ENCODE measurements around the gene SOCS3. TPM values are rescaled to one million over a fixed set of nuclear protein-coding genes. Genes with fewer than 3 reads are reported as not detected.

The SOCS3 gene
- total RNA-seq, 1 experiment from 2014 or later = 21.7 TPM

DNA sequence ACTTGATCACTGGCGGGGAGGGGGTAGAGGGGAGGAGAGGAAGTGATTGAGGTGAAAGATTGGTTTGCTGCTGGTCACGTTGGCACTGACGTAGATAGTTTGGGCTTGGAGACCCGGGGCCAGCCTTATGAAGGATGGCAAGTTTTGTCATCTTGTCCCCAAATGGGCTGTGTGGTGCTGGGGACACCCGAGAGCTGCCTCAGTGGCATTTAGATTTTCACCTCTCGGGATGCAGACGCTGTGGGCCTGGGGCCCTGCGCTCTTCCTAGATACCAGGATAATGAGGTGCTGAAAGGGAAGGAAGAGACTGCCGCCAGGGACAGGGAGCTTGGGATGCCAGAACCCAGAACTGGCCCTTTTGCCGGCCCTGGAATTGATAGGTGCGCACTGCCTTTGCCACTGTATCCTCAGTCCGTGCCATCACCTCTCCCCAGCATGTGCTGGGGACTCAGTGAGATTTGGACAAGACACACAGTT lies 1.4 kb upstream of the SOCS3 start:
- H3K9me3 ChIP-seq (ENCODE audit: insufficient read depth, low read depth) = no peaks in the 10 kb centered on the region
- H3K4me2 ChIP-seq = peak overlapping the region; percentile 91
- H3K27me3 ChIP-seq (ENCODE audit: insufficient read depth, low read depth) = no peaks in the 10 kb centered on the region
- H2AFZ ChIP-seq = no peak overlapping the region
- H3K27ac ChIP-seq = no peak overlapping the region
- TSS peak; percentile 43 for BruUV-seq (replicated peaks)
- ChIA-PET CTCF (interaction anchor here (0.5 to 1.2 kb wide), 7 partner anchors 40 to 346 kb away, joined by 3 to 6 read pairs (median 4); partner anchors contain the start of gene TMC6), POLR2A (ENCODE audit: unreplicated experiment) (interaction anchor here (0.6 to 0.8 kb wide), 3 partner anchors 10 to 44 kb away, joined by 3 to 5 read pairs (median 4); no protein-coding TSS in a partner anchor)
- H3K4me1 ChIP-seq (replicated peaks; ENCODE audit: insufficient read depth) = peaks cover 19% of the 10 kb centered on the region
- H3K79me2 ChIP-seq (ENCODE audit: low read depth) = peaks cover 33% of the 10 kb centered on the region
- H3F3A ChIP-seq (ENCODE audit: insufficient read depth, low read depth) = no peaks in the 10 kb centered on the region
- intact Hi-C loops (cut with micrococcal nuclease; ENCODE audit: unreplicated experiment) = loop anchor here (2.0 to 10.0 kb wide), 3 partner anchors 26 to 124 kb away; no protein-coding TSS in a partner anchor
- H4K20me1 ChIP-seq (ENCODE audit: insufficient read depth) = peaks cover 22% of the 10 kb centered on the region
- DNase-seq = no peak
- TF ChIP-seq, protein P1, sequence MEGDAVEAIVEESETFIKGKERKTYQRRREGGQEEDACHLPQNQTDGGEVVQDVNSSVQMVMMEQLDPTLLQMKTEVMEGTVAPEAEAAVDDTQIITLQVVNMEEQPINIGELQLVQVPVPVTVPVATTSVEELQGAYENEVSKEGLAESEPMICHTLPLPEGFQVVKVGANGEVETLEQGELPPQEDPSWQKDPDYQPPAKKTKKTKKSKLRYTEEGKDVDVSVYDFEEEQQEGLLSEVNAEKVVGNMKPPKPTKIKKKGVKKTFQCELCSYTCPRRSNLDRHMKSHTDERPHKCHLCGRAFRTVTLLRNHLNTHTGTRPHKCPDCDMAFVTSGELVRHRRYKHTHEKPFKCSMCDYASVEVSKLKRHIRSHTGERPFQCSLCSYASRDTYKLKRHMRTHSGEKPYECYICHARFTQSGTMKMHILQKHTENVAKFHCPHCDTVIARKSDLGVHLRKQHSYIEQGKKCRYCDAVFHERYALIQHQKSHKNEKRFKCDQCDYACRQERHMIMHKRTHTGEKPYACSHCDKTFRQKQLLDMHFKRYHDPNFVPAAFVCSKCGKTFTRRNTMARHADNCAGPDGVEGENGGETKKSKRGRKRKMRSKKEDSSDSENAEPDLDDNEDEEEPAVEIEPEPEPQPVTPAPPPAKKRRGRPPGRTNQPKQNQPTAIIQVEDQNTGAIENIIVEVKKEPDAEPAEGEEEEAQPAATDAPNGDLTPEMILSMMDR (conservative IDR thresholded peaks at IDR 0.05) = no peak
- no peak for TF ChIP-seq EZH2 (IDR thresholded peaks at IDR 0.05; ENCODE audit: low read depth)
- peak overlapping the region; percentile 75; the same call in 1 of the 2 replicates for H3K4me3 ChIP-seq
- no peaks in the 10 kb centered on the region; the same call in 1 of the 2 replicates for H3K36me3 ChIP-seq (ENCODE audit: low read depth)
- H3K9me2 ChIP-seq (ENCODE audit: insufficient read depth) = no peaks in the 10 kb centered on the region

DNA sequence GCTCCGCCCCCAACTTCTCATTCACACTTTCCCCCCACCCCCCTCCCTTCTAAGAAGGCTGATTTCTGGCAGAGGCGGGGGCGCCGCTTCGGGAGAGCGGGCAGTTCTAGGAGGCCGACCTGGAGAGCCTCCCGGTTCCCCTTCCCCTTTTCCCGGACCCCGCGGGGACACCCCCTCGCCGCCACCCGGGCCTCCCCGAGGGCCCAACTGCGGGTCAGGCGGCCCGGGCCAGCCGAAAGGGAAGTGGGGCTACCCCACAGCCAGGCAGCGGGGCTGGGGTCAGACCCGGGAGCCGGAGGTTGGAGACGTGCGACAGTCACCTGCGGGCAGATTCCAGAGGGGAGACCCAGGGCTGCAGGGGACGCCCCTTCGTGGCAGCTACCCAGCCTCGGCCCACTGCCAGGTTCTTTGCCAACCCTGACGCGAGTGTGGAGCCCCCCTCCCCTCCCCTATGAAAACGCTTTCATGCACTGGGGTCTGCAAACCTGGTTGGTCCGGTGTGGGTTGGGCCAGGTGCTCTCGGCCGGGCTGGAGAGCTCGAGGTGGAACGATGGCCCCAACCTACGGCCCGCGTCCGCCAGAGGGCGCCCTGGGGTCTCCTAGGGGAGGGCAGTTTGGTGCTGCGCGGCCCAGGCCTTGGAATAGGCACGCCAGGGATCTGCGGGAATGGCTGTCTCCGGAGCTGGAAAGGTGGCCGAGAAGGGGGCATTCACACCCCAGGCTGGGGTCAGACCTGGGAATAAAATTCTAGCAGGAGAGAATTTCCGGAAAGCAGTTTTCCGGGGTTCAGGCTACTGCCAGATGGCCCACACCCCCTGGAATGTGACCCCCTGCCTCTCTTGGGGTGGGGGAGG lies 721 bp upstream of the SOCS3 start:
- no TSS peak for BruUV-seq (replicated peaks)
- intact Hi-C loops (cut with micrococcal nuclease; ENCODE audit: unreplicated experiment) = loop anchor here (1.0 to 10.0 kb wide), 8 partner anchors 17 to 124 kb away; no protein-coding TSS in a partner anchor
- ChIA-PET CTCF (interaction anchor here (0.5 to 1.2 kb wide), 8 partner anchors 32 to 347 kb away, joined by 3 to 6 read pairs (median 4); partner anchors contain the start of gene TMC6), POLR2A (ENCODE audit: unreplicated experiment) (interaction anchor here (0.6 to 1.1 kb wide), 5 partner anchors 9 to 508 kb away, joined by 3 to 7 read pairs (median 5); no protein-coding TSS in a partner anchor)
- H3K9me2 ChIP-seq (ENCODE audit: insufficient read depth) = no peaks in the 10 kb centered on the region
- peak overlapping the region; percentile 91 for H3K4me2 ChIP-seq
- H3K36me3 ChIP-seq (ENCODE audit: low read depth) = no peaks in the 10 kb centered on the region; the same call in 1 of the 2 replicates
- peaks cover 22% of the 10 kb centered on the region for H4K20me1 ChIP-seq (ENCODE audit: insufficient read depth)
- peak overlapping the region; percentile 74 for H2AFZ ChIP-seq
- no peaks in the 10 kb centered on the region for H3K9me3 ChIP-seq (ENCODE audit: insufficient read depth, low read depth)
- peaks cover 26% of the 10 kb centered on the region for H3K4me1 ChIP-seq (replicated peaks; ENCODE audit: insufficient read depth)
- TF ChIP-seq, protein P1 (conservative IDR thresholded peaks at IDR 0.05) = peak; percentile 87
- TF ChIP-seq EZH2 (IDR thresholded peaks at IDR 0.05; ENCODE audit: low read depth) = no peak
- DNase-seq = peak; percentile 59 to 95
- H3F3A ChIP-seq (ENCODE audit: insufficient read depth, low read depth) = peaks cover 3% of the 10 kb centered on the region; the same call in 1 of the 2 replicates
- no peaks in the 10 kb centered on the region for H3K27me3 ChIP-seq (ENCODE audit: insufficient read depth, low read depth)
- peaks cover 39% of the 10 kb centered on the region for H3K79me2 ChIP-seq (ENCODE audit: low read depth)
- H3K27ac ChIP-seq = peak overlapping the region; percentile 65
- peak overlapping the region; percentile 75 for H3K4me3 ChIP-seq

DNA sequence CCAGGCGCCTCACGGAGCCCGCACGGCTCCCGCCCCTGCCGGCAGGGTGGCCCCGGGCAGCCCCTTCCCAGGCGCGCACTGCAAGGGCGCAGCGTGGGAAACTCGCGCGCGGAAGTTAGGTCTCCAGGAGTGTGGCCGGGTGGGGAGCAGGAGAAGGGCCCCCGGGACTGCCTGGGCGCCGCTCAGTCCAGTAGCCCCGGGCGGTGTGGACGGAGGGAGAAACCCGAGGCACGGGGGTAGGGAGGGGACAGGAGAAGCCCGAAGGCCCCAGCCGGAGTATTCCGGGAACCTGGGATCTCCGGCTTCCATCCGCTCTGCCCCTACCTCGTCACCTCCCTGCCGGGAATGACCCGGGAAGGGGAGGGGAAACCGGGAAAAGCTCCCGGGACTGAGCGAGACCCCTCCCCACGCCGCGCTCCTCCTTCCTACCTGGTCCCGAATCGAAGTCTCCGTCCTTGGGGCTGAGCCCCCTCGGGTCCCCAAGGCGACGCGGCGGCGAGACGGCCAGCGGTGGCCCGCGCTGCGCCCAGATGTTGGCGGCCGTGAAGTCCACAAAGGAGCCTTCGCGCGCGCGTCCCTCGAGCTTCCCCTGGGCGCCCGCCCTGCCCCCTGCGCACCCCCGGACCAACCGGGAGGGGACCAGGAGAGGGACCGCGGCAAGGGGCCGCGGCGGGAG lies 418 bp downstream of the SOCS3 start:
- Histone ChIP-seq H4K20me1 (ENCODE audit: insufficient read depth) (peaks cover 22% of the 10 kb centered on the region), H3K9me3 (ENCODE audit: insufficient read depth, low read depth) (no peaks in the 10 kb centered on the region), H3K79me2 (ENCODE audit: low read depth) (peaks cover 40% of the 10 kb centered on the region), H3K4me1 (replicated peaks; ENCODE audit: insufficient read depth) (peaks cover 26% of the 10 kb centered on the region), H2AFZ (no peak overlapping the region), H3K27ac (peak overlapping the region; percentile 39; the same call in 1 of the 2 replicates), H3F3A (ENCODE audit: insufficient read depth, low read depth) (peaks cover 14% of the 10 kb centered on the region; the same call in 1 of the 2 replicates), H3K36me3 (ENCODE audit: low read depth) (no peaks in the 10 kb centered on the region; the same call in 1 of the 2 replicates), H3K4me3 (peak overlapping the region; percentile 69), H3K9me2 (ENCODE audit: insufficient read depth) (no peaks in the 10 kb centered on the region), H3K4me2 (peak overlapping the region; percentile 86), H3K27me3 (ENCODE audit: insufficient read depth, low read depth) (no peaks in the 10 kb centered on the region)
- no peak for TF ChIP-seq EZH2 (IDR thresholded peaks at IDR 0.05; ENCODE audit: low read depth)
- TF ChIP-seq, protein P1 (conservative IDR thresholded peaks at IDR 0.05) = no peak
- POLR2A ChIA-PET (ENCODE audit: unreplicated experiment) = interaction anchor here (0.6 to 1.1 kb wide), 3 partner anchors 44 to 509 kb away, joined by 6 to 14 read pairs (median 7); no protein-coding TSS in a partner anchor
- no peak for DNase-seq
- intact Hi-C loops (cut with micrococcal nuclease; ENCODE audit: unreplicated experiment) = no loop called here
- CTCF ChIA-PET = interaction anchor here (0.6 kb wide), 2 partner anchors 51 to 1406 kb away, joined by 4 to 13 read pairs; no protein-coding TSS in a partner anchor
- TSS peak; percentile 39 for BruUV-seq (replicated peaks)
